Spleen (tissue), 11 donors: ENCODE results near the gene MTERF4. TPM values are rescaled to one million over a fixed set of nuclear protein-coding genes. Genes with fewer than 3 reads are reported as not detected.
A peak's percentile ranks its signal among the peaks of the same experiment; 100 is the strongest.

ENCODE experiments used
- DNase-seq: peaks from one replicate; pipeline ENCODE4 v3.0.0-alpha.2; 2020
- H3K27ac ChIP-seq, 8 donors: fragments of 200-600 bp; sonication (generic) in 7 of 8; 1 replicate in 4 of 8; 2 replicates in 4 of 8; pipeline versions ENCODE4 v1.5.0 to v1.8.0; 2016 to 2021; ENCODE audit warnings: inconsistent platforms in 4 of 8, mild to moderate bottlenecking in 4 of 8, moderate library complexity in 1 of 8
- H3K27me3 ChIP-seq, 7 donors: fragments of 200-600 bp; sonication (generic) in 6 of 7; replicated peaks in 1 of 7; 1 replicate in 4 of 7; 2 replicates in 3 of 7; pipeline versions ENCODE4 v1.5.0 to v1.8.0; 2016 to 2021; ENCODE audit warnings: inconsistent platforms in 3 of 7, mild to moderate bottlenecking in 1 of 7
- H3K36me3 ChIP-seq, 6 donors: fragments of 200-600 bp; sonication (generic) in 5 of 6; 1 replicate in 4 of 6; 2 replicates in 2 of 6; pipeline versions ENCODE4 v1.5.0 to v1.8.0; 2016 to 2021; ENCODE audit warnings: inconsistent platforms in 2 of 6
- H3K4me1 ChIP-seq, 6 donors: fragments of 200-600 bp; sonication (generic) in 5 of 6; 1 replicate in 3 of 6; 2 replicates in 3 of 6; pipeline versions ENCODE4 v1.5.0 to v1.8.0; 2016 to 2021; ENCODE audit warnings: inconsistent platforms in 3 of 6
- H3K4me3 ChIP-seq, 8 donors: fragments of 200-600 bp; sonication (generic) in 7 of 8; 1 replicate in 4 of 8; 2 replicates in 4 of 8; pipeline versions ENCODE4 v1.5.0 to v1.8.0; 2016 to 2021; ENCODE audit warnings: inconsistent platforms in 4 of 8, mild to moderate bottlenecking in 4 of 8, moderate library complexity in 2 of 8
- H3K9me3 ChIP-seq, 8 donors: fragments of 200-600 bp; sonication (generic) in 7 of 8; 1 replicate in 4 of 8; 2 replicates in 4 of 8; pipeline versions ENCODE4 v1.5.0 to v1.8.0; 2016 to 2021; ENCODE audit warnings: inconsistent platforms in 4 of 8
- POLR2A ChIP-seq, 3 donors: fragments of 450-650 bp; IDR thresholded peaks; one replicate each; pipeline ENCODE4 v1.5.1; 2017; ENCODE audit warnings: antibody characterized with exemption in 3 of 3, mild to moderate bottlenecking in 1 of 3
- POLR2AphosphoS5 ChIP-seq, 3 donors: sonication (generic); formaldehyde crosslinking; IDR thresholded peaks; one replicate each; pipeline ENCODE4 v1.5.1; 2017; ENCODE audit warnings: antibody characterized with exemption in 3 of 3
- WGBS, 5 donors: extraction: QIAGEN DNeasy Blood & Tissue Kit in 3 of 5; methylation state at CpG; one replicate each; pipeline versions ENCODE4 v1.1.5 to v1.1.7; 2013 to 2018; 5-methylcytosine and 5-hydroxymethylcytosine counted together
- intact Hi-C: fragments of 100-400 bp; cut with DNase I; formaldehyde crosslinking; loops from one replicate; pipeline ENCODE4 v1.15.0; 2023; ENCODE audit warnings: low total_unique reads
- polyA plus RNA-seq, 3 donors: library from polyadenylated mRNA; stranded (reverse); fragments of 200-250 nt; gene quantifications; one replicate each; pipeline ENCODE4 v1.2.1, GENCODE V29; 2013
- total RNA-seq, 7 donors: library from RNA; depleted of rRNA in 3 of 7; stranded (reverse); fragments of >200 nt in 3 of 7; fragmentation: NEBNext Ultra II Directional in 4 of 7; extraction: Animal tissue kit (Norgen Biotek cat#: 25700) in 4 of 7; gene quantifications; one replicate each; pipeline versions ENCODE4 v1.1.0 to v1.2.1, GENCODE V29; 2016 to 2021
- TF ChIP-seq, protein P1 (sequence below), 11 experiments: fragments of 200-600 bp in 7 of 11; fragments of 450-650 bp in 4 of 11; sonication (generic) in 4 of 11; IDR thresholded peaks in 8 of 11; conservative IDR thresholded peaks in 3 of 11; 1 replicate in 7 of 11; 2 replicates in 4 of 11; pipeline versions ENCODE4 v1.4.0 to v1.8.0; 2016 to 2021; ENCODE audit warnings: antibody characterized with exemption in 11 of 11, inconsistent platforms in 4 of 11, mild to moderate bottlenecking in 1 of 11
- donor health status: healthy with polysubstance abuse.
- donor health status: DM: no; HTN: no; CAD: no; lungs with moderate emphysema.
- donor health status: DM: no; HTN: no; CAD: no.
- donor health status: Bipolar disorder and iron deficiency.
- donor health status: healthy.
- donor health status: DM: no; HTN: no; CAD: no.
- donor health status: DM: yes; HTN: yes; CAD: no.

MTERF4 gene
- total and polyA plus RNA-seq, 10 donors = 28.4 to 74.0 (median 47.2) TPM

DNA sequence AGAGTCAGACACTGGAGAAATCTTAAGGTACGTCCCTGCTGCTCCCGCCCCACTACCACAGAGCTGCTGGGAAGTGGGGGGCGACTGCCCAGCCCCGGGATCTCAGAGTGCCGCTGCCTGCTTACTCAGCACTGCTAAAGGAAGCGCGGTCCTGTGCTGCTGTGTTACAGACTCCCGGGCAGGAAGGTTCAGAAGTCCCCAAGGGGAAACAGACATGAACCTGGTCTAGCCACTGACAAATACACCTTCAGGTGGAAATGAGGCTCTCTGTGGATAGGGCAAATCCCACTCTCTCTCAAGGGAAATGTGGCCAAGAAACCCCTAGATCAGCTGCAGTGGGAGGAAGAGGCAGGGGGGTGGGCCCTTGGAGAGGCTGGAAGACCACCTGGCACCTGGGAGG lies 13.7 kb downstream of the MTERF4 start:
- TF ChIP-seq, protein P1, sequence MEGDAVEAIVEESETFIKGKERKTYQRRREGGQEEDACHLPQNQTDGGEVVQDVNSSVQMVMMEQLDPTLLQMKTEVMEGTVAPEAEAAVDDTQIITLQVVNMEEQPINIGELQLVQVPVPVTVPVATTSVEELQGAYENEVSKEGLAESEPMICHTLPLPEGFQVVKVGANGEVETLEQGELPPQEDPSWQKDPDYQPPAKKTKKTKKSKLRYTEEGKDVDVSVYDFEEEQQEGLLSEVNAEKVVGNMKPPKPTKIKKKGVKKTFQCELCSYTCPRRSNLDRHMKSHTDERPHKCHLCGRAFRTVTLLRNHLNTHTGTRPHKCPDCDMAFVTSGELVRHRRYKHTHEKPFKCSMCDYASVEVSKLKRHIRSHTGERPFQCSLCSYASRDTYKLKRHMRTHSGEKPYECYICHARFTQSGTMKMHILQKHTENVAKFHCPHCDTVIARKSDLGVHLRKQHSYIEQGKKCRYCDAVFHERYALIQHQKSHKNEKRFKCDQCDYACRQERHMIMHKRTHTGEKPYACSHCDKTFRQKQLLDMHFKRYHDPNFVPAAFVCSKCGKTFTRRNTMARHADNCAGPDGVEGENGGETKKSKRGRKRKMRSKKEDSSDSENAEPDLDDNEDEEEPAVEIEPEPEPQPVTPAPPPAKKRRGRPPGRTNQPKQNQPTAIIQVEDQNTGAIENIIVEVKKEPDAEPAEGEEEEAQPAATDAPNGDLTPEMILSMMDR (IDR thresholded peaks at IDR 0.05 in 8 of 11, conservative IDR thresholded peaks at IDR 0.05 in 3 of 11) = no peak
- TF ChIP-seq POLR2AphosphoS5 (IDR thresholded peaks at IDR 0.05) = peak in 1 of 3 donors; percentile 11
- peaks cover 0 to 94% (median 67%) of the 10 kb centered on the region in 6 donors for H3K36me3 ChIP-seq
- intact Hi-C loops = no loop called here
- H3K4me3 ChIP-seq = no peak overlapping the region
- peaks cover 0 to 27% (median 1%) of the 10 kb centered on the region in 6 donors for H3K4me1 ChIP-seq
- no peaks in the 10 kb centered on the region for H3K27me3 ChIP-seq
- H3K9me3 ChIP-seq = no peaks in the 10 kb centered on the region
- H3K27ac ChIP-seq = peak overlapping the region in 4 of 8 donors; percentile 31 to 61 (median 42)
- DNase-seq = no peak
- 49 to 69% (median 56%) methylated on average over 8 of the region's 8 CpGs for WGBS, 5 donors

DNA sequence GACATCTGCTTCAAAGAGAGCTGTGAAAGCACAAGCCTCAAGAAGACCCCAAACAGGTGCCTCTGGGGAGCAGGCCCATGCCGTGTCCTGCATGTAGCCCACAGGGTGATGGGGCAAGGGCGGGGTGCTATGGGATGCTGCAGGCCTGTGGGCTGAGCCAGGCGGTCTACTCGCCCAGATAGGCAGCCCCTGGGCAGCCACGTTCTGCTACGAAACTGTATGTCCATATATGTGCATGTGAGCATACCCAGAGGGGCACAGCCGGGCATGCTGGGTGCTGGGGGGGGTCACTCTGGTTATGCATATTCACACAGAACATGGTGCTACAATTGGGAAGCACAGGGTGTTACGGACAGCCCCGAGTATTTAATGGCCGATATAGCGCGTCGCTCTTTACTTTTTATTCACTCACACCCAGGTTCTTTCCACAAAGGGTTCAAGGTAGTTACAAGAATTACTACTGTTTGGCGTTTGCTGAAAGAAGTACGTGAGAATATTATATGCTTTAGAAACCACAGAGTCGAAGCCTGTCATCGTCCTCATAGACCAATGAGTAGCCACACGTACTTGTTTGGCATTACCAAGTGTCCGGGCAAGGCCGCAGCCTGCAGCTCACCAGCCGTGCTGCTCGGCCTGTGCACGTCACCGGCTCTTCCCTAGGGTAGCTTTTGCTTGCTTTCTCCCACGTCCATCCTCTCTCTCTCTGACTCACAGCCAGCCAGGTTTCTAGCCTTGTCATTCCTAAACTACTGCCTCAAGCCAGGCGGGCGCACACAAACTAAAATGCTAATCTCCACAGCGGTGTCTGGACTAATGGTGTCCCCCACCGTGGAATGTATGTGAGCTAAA lies 14.4 kb downstream of the MTERF4 start:
- no peaks in the 10 kb centered on the region for H3K9me3 ChIP-seq
- 84 to 93% (median 91%) methylated on average over 29 of the region's 29 CpGs for WGBS, 5 donors
- TF ChIP-seq POLR2AphosphoS5 (IDR thresholded peaks at IDR 0.05) (no peak), POLR2A (IDR thresholded peaks at IDR 0.05) (no peak)
- TF ChIP-seq, protein P1 (IDR thresholded peaks at IDR 0.05 in 8 of 11, conservative IDR thresholded peaks at IDR 0.05 in 3 of 11) = no peak
- intact Hi-C loops = no loop called here
- peaks cover 0 to 27% (median 1%) of the 10 kb centered on the region in 6 donors for H3K4me1 ChIP-seq
- H3K27ac ChIP-seq = peak overlapping the region in 1 of 8 donors; percentile 37
- no peak for DNase-seq
- no peaks in the 10 kb centered on the region for H3K27me3 ChIP-seq
- no peak overlapping the region for H3K4me3 ChIP-seq
- H3K36me3 ChIP-seq = peaks cover 0 to 86% (median 63%) of the 10 kb centered on the region in 6 donors

DNA sequence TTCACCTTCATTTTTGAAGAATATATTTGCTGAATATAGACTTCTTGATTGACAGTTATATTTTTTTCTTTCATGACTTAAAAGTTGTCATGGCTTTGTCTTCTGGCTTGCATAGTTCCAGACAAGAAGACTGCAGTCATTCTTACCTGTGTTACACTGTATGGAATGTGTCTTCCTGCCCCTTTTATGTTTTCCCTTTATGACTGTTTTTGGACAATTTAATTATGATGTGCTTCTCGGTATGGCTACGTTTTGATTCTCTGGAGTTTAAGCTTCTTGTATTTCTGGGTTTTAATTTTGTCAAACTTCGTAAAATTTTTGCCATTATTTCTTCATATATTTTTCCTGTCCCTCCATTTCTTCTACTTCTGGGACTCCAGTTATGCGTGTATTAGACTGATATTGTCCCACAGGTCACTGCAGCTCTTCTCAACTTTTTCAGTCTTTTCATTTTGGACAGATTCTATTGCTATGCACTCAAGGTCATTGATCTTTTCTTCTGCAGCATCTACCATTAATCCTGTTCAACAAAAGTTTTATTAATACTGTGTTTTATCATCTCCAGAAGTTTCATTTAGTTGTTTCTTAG lies 17.1 kb downstream of the MTERF4 start:
- no peak for TF ChIP-seq POLR2A (IDR thresholded peaks at IDR 0.05)
- no peak for TF ChIP-seq POLR2AphosphoS5 (IDR thresholded peaks at IDR 0.05)
- TF ChIP-seq, protein P1 (IDR thresholded peaks at IDR 0.05 in 8 of 11, conservative IDR thresholded peaks at IDR 0.05 in 3 of 11) = no peak
- H3K27ac ChIP-seq = no peak overlapping the region
- WGBS, 5 donors = 94 to 96% (median 96%) methylated on average over 4 of the region's 4 CpGs

DNA sequence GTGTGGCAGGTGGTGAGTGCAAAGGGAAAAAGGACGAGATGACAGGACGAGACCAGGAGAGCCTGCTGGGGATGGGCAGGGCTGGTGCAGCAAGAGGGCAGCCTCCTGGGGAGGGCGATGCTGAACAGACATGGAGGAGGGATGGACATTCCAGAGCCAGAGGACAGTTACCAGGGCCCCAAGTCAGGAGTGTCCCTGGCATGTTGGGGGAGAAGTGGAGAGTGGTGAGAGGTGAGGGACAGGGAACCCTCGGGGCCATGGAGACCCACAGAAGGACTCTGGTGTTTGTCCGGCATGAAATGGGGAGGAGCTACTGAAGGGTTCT lies 19.0 kb downstream of the MTERF4 start:
- intact Hi-C loops = no loop called here
- Histone ChIP-seq H3K27me3 (no peaks in the 10 kb centered on the region), H3K36me3 (peaks cover 0 to 41% (median 23%) of the 10 kb centered on the region in 6 donors), H3K27ac (no peak overlapping the region), H3K4me3 (no peak overlapping the region), H3K9me3 (no peaks in the 10 kb centered on the region), H3K4me1 (peaks cover 0 to 27% (median 11%) of the 10 kb centered on the region in 6 donors)
- 86 to 93% (median 89%) methylated on average over 5 of the region's 5 CpGs for WGBS, 5 donors
- TF ChIP-seq, protein P1 (IDR thresholded peaks at IDR 0.05 in 8 of 11, conservative IDR thresholded peaks at IDR 0.05 in 3 of 11) = no peak
- TF ChIP-seq POLR2AphosphoS5 (IDR thresholded peaks at IDR 0.05) (peak in 1 of 3 donors; percentile 17), POLR2A (IDR thresholded peaks at IDR 0.05) (no peak)
- no peak for DNase-seq

More for the DNA sequence above, 17.1 kb downstream of the MTERF4 start:
- intact Hi-C loops = no loop called here
- H3K4me1 ChIP-seq = peaks cover 0 to 35% (median 9%) of the 10 kb centered on the region in 6 donors
- H3K27me3 ChIP-seq = no peaks in the 10 kb centered on the region
- peaks cover 0 to 60% (median 39%) of the 10 kb centered on the region in 6 donors for H3K36me3 ChIP-seq
- H3K4me3 ChIP-seq = no peak overlapping the region
- DNase-seq = no peak
- no peaks in the 10 kb centered on the region for H3K9me3 ChIP-seq
